HUES6 (cell line): ENCODE data around the gene GOLGA6C.

Experiments
- H3K27ac ChIP-seq: 2 replicates; pipeline ENCODE4 v1.7.0; 2013; ENCODE audit warnings: low read depth, mild to moderate bottlenecking, low read length, inconsistent platforms
- H3K27me3 ChIP-seq: 2 replicates; pipeline ENCODE4 v1.6.1; 2013; ENCODE audit warnings: low read length; ENCODE audit not compliant: control insufficient read depth, insufficient read depth
- H3K36me3 ChIP-seq: 2 replicates; pipeline ENCODE4 v1.6.1; 2013; ENCODE audit warnings: low read length; ENCODE audit not compliant: control insufficient read depth, insufficient read depth
- H3K4me1 ChIP-seq: 2 replicates; pipeline ENCODE4 v1.6.1; 2013; ENCODE audit warnings: low read length; ENCODE audit not compliant: control insufficient read depth, insufficient read depth
- H3K4me3 ChIP-seq: 2 replicates; pipeline ENCODE4 v1.5.1; 2013; ENCODE audit warnings: low read depth, low read length
- H3K9ac ChIP-seq: one replicate; pipeline ENCODE4 v1.6.1; 2013; ENCODE audit warnings: mild to moderate bottlenecking, low read length
- H3K9me3 ChIP-seq: 2 replicates; pipeline ENCODE4 v1.6.1; 2013; ENCODE audit warnings: low read depth, low read length; ENCODE audit not compliant: control insufficient read depth, insufficient read depth

The GOLGA6C gene

DNA sequence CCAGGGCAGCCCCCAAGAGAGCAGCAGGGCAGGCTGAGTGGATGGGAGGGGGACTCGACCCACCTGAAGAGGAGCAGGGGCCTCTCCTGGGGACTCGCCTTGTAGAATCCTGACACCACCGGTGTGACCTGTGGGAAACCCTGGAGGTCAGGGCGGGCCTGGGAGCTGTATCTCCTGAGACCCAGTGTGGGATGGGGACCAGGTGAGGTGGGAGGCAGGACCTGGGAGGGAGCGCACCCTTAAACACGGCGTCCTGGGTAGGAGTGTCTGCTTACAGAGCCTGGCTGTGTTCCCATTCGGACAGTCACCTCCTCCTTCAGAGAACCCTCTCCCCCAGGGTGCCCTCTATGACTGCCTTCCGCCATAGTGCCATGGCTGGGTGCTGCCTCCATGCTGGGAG, 29.3 kb upstream of the GOLGA6C start:
- H3K4me1 ChIP-seq: peaks cover 14% of the 10 kb centered on the region
- no peak overlapping the region for H3K4me3 ChIP-seq
- H3K27ac ChIP-seq: no peak overlapping the region
- H3K27me3 ChIP-seq: peaks cover 3% of the 10 kb centered on the region; the same call in 1 of the 2 replicates
- no peak overlapping the region for H3K9ac ChIP-seq
- no peaks in the 10 kb centered on the region for H3K36me3 ChIP-seq
- H3K9me3 ChIP-seq: no peaks in the 10 kb centered on the region

DNA sequence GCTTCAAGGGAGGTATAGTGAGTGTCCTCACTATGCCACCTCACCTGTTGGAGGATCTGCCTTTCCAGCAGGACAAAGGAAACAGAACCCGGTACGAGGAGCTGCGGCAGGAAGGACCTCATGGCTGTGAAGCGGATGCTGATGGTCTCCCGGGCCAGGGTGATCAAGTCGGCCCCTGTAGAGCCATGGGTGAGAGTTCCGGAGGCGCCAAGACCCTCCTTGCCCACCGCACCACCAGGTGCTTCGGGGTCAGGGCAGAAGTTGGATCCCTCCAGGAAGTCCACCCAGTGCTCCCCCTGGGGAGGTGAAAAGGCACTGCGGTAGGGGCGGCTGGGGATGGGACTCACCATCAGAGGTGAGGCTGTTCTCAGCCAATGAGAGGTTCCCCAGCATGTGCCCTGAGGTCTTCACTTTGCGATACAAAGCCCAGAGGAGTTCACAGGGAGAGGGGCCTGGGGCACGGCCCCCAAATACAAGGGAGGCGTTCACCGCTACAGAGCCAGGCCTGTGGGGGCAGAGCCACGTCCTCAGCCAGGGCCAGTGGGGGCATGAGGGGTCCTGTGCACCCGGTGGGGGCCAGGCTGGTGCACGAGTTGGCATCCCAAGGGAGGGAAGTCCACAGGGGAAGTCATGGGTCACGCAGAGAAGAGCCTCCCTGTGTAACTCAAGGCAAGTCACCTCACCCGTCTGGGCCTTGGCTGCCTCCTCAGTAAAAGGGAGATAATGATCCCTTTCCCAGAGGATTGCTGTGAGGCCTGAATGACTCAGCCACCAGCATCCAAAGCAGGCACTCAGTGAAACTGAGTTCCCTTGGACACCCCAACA, 28.7 kb upstream of the GOLGA6C start:
- Histone ChIP-seq H3K9me3 (no peaks in the 10 kb centered on the region), H3K27me3 (peaks cover 3% of the 10 kb centered on the region; the same call in 1 of the 2 replicates), H3K9ac (no peak overlapping the region), H3K36me3 (no peaks in the 10 kb centered on the region), H3K4me3 (no peak overlapping the region), H3K4me1 (peaks cover 14% of the 10 kb centered on the region), H3K27ac (no peak overlapping the region)

DNA sequence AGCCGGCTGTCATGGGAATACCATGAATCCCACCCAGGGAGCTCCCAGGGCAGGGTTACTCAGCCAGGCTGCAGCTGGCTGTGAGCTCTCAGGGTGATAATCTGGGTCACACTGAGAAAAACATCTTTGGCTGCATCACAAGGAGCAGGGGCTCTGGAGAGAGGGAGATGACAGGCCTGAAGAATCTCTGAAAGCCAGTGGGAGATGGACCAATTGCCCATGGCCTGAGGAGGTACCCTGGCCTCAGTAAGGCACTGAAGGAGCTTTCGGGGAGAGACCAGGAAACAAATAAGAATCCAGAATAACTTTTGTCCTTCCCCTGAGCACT, 28.2 kb upstream of the GOLGA6C start:
- no peaks in the 10 kb centered on the region for H3K9me3 ChIP-seq
- H3K4me1 ChIP-seq: peaks cover 14% of the 10 kb centered on the region
- H3K4me3 ChIP-seq: no peak overlapping the region
- no peak overlapping the region for H3K9ac ChIP-seq
- H3K36me3 ChIP-seq: no peaks in the 10 kb centered on the region
- H3K27me3 ChIP-seq: no peaks in the 10 kb centered on the region; the same call in 1 of the 2 replicates
- no peak overlapping the region for H3K27ac ChIP-seq

DNA sequence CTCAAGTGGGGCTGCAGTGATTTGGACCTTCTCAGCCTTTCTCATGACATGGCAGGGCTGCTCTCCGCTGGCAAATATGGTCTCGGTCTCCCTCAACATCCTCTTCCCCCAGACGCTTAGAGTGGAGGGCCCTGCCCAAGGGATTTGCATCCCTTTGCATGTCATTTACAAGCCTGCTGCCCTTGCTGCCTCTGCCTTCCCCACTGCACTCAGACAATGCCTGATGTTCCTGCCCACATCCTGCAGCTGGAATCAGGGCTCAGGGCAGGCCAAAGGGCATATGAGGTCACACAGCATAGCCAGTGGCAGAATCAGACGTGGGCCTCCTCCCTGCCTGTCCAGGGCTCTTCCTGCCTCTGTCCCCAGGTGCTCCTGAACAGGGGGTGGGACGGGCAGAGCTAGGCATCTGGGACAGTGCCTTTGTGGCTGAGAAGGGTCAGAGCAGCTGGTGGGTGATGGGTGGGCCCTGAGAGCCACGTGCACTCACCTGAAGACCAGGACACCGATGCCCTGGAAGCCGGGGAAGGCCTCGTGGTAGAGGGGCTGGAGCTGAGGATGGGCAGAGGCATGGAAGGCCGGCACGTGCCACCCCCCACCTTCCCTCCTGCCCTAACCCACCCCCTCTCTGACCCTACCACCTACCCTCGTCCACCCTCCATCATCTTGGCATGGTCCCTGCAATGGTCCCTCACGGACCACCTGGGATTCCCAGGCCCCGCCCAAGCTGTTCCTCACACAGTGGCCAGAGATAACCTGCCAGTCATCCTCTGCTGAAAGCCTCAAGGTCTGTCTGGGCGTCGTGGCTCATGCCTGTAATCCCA, 27.4 kb upstream of the GOLGA6C start:
- peaks cover 14% of the 10 kb centered on the region for H3K4me1 ChIP-seq
- H3K4me3 ChIP-seq: no peak overlapping the region
- no peaks in the 10 kb centered on the region; the same call in 1 of the 2 replicates for H3K27me3 ChIP-seq
- H3K9ac ChIP-seq: no peak overlapping the region
- no peaks in the 10 kb centered on the region for H3K9me3 ChIP-seq
- H3K27ac ChIP-seq: no peak overlapping the region
- H3K36me3 ChIP-seq: no peaks in the 10 kb centered on the region

DNA sequence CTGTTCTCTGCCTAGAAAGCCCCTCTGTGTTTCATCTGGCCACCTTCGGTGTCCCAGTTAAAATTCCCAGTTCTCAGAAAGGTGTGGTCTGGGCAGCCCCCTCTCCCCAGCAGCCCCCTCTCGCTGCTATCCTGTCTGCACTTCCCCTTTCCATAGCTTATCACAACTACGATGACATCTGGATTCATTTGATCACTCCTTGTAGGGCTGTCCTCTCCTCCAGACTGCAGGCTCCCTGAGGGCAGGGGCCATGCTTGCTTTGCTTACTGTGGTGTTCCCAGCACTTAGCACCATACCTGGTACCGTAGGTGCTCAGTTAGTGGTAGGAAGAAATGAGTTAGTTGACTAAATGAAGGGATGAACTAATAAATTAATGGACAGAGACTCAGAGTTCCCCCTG, 26.3 kb upstream of the GOLGA6C start:
- H3K27me3 ChIP-seq: no peaks in the 10 kb centered on the region; the same call in 1 of the 2 replicates
- H3K9ac ChIP-seq: no peak overlapping the region
- no peaks in the 10 kb centered on the region for H3K9me3 ChIP-seq
- peaks cover 14% of the 10 kb centered on the region for H3K4me1 ChIP-seq
- no peaks in the 10 kb centered on the region for H3K36me3 ChIP-seq
- H3K4me3 ChIP-seq: no peak overlapping the region
- H3K27ac ChIP-seq: no peak overlapping the region

DNA sequence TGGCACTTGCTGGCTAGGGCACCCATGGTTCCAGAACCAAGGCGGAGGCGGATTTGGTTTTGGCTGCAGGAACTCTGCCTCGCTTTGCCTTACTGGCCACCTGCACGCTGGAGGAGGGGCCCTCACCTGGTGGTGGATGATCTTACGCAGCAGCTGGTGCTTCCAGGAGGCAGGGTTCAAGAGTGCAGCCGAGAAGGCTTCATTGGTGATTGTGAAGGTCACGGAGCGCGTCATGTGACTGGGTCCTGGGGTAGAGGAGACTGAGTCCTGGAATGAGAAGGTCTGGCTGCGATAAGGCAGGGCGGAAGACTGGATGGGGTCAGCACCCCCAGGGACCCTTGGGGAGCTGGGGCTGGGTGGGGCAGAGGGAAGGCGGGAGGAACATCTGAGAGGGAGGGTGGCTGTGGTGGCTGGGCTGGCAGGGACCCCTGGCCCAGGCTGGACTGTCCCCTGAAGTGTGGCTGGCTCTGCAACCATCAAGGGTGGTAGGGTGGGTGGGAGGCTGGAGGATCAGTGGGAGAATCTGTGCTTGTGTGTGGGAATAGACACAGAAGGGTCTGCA, 25.8 kb upstream of the GOLGA6C start:
- no peaks in the 10 kb centered on the region for H3K27me3 ChIP-seq
- H3K4me1 ChIP-seq: peaks cover 14% of the 10 kb centered on the region
- no peaks in the 10 kb centered on the region for H3K36me3 ChIP-seq
- H3K4me3 ChIP-seq: no peak overlapping the region
- no peak overlapping the region for H3K9ac ChIP-seq
- H3K27ac ChIP-seq: no peak overlapping the region
- H3K9me3 ChIP-seq: no peaks in the 10 kb centered on the region

DNA sequence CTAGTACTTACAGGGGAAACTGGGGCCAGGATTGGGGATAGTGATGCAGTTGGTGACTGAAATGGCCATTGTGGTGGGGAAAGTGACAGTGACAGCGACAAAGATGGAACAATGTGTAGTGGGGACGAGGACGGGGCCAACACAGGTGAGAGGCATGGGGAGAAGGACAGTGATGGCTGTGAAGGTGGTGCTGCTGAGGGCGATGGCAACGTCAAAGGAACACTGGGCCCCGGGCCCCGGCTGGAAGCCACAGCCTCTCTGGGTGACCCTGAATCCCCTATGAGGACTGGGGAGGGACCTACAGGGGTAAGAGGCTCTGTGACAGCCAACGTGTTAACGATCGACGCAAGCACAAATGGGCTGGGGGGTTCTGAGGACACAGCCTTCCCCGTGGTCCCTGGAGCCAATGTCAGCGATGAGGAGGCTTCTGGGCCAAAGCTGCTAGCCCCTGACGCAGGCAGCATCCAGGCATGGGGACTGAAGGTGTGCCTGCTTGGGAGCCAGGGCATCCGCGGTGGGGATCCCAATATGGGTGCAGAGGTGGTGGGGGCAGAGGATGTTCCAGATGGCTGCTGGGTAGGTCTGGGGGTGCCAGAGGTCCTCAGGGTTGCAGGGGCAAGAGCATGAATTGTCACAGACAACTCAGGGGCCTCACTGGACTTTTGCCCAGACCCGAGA, 25.2 kb upstream of the GOLGA6C start:
- Histone ChIP-seq H3K9me3 (no peaks in the 10 kb centered on the region), H3K4me3 (no peak overlapping the region), H3K27me3 (no peaks in the 10 kb centered on the region), H3K4me1 (peaks cover 18% of the 10 kb centered on the region), H3K27ac (no peak overlapping the region), H3K9ac (no peak overlapping the region), H3K36me3 (no peaks in the 10 kb centered on the region)

DNA sequence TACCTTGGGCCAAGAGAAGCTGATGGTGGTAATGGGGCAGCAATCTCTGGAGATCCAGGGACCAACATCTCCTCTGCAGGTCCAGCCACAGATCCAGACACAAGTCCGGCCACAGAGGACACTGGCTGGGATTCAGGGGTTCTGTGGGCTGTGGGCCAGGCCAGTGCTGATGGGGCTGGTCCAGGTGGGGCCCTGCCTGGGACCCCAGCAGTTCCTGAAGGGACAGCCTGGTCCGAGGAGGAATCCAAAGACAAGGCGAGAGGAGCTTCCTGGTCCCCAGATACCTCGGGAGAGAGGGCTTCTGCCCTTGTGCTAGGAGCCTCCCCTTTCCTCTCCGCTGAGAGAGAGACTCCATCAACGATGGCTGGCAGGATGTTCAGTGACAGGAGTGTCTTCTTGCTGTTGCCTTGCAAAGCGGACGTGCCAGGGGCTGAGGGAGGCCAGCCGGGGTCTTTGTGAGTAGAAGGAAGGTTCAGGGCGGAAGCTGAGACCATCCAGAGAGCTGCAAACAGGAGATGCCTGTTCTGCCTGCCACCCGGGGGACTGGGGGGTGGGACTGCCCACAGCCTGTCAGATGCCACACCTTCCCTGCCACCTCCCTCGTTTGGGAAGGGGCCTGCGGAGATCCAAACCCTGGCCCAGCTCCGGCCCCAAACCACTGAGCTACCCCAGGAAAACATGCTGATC, 24.5 kb upstream of the GOLGA6C start:
- no peaks in the 10 kb centered on the region for H3K9me3 ChIP-seq
- no peak overlapping the region for H3K27ac ChIP-seq
- peaks cover 19% of the 10 kb centered on the region for H3K4me1 ChIP-seq
- H3K9ac ChIP-seq: no peak overlapping the region
- no peaks in the 10 kb centered on the region for H3K27me3 ChIP-seq
- H3K4me3 ChIP-seq: no peak overlapping the region
- no peaks in the 10 kb centered on the region for H3K36me3 ChIP-seq

DNA sequence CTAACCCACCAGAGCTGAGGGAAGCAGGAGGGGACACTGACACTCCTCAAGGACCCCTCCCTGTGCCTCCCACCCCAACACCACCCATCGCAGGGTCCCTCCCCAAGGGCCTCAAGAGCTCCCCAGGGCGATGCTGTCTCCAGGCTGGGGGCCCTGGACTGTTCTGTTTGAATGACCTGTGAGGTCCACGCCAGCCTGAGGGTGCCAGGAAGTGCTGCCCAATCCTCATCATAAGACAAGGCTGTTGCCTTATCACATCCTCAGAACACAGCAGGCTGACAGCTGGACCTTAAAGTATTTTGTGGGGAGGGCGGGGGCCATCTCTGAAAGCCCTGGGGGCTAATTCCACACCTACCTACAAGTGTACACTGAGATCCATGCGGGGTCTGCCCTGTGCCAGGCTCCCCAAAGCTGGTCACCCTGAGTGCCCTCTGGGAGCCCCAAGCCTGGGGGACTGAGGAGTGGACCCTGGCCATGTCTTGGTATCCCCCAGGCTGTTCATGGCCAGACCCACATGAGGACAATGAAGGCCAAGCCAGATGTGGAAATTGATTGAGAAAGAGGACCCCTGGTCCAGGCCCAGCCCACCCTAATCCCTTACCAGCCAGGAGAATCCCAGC, 23.8 kb upstream of the GOLGA6C start:
- Histone ChIP-seq H3K27ac (no peak overlapping the region), H3K4me3 (no peak overlapping the region), H3K27me3 (no peaks in the 10 kb centered on the region), H3K9ac (no peak overlapping the region), H3K4me1 (peaks cover 19% of the 10 kb centered on the region), H3K36me3 (no peaks in the 10 kb centered on the region), H3K9me3 (no peaks in the 10 kb centered on the region)

DNA sequence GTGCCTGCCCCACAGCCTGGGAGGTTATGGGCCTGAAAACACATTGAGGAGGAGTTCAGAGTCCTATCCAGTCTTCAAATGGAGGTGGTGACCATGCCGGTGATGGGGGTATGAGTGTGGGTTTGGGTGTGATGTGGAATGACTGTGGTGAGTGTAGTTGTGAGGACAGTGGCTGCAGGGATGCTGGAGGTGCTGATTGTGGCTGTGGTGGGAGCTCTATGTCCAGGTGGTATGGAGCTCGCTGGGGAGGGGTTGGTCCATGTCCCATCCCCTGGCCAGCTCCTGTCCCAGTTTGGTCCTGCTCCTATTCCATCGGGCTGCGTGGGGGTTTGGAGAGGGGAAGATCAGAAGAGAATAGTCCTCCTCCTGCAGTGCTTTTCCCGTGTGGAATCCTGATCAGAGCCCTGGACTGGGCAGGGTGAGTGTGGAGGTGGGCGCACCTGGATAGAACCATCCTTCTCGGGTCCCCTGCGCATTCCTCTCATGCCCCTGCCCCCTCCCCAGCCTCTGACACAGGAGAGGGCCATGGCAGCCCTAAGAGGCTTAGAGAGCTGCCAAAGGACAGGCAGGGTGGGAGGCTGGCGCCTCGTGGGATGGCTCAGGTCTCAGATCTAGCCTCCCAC, 23.0 kb upstream of the GOLGA6C start:
- Histone ChIP-seq H3K9me3 (no peaks in the 10 kb centered on the region), H3K4me3 (no peak overlapping the region), H3K4me1 (peaks cover 12% of the 10 kb centered on the region), H3K9ac (no peak overlapping the region), H3K36me3 (no peaks in the 10 kb centered on the region), H3K27me3 (no peaks in the 10 kb centered on the region), H3K27ac (no peak overlapping the region)
